OCI-M2 (cell line): ENCODE measurements around the gene NR3C1.

ENCODE experiments used
- DNase-seq: peaks from one replicate; lab custom pipeline; 2025; ENCODE audit not compliant: unreplicated experiment; lab: John Stamatoyannopoulos, UW

Gene NR3C1

DNA sequence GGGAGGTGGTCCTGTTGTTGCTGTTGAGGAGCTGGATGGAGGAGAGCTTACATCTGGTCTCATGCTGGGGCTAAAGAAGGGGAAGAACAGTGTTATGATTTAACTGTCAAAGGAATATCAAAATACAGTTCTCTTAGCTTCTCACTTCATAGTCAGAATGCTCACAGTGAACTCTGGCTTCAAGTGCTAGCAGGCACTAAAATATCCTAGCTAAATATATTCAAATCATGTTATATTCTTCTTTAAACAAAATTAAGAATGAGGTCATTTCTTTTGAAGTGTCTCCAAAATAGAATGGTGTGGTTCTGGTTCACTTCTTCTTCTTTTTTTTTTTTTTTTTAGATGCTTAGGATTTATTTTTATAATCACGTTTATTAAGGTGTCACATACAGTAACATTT is 89.4 kb downstream of the NR3C1 start:
- no peak for DNase-seq

DNA sequence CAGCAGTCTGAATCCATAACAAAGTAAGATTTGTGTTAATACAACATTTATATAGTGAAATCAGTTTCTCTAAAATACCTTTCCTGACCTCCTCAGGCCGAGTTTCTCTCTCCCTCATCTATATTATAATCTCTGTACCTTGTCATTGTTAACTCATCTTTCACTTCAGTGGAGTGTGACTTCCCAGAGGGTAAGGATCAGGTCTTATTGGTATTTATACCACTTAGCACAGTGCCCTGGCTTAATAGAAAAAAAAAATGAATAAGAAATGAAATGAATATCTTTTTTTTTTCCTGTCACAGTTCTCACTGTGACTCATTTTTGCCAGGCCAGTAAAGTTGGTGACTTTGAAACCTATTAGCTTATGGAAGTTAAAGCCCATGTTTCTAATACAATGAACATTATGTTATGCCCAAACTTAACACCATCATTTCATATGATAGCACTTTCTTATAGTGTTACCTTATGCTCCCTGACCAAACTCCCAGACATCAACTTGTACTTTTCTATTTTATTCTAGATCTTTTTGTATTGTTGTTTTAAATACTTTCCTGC is 90.1 kb downstream of the NR3C1 start:
- no peak for DNase-seq

DNA sequence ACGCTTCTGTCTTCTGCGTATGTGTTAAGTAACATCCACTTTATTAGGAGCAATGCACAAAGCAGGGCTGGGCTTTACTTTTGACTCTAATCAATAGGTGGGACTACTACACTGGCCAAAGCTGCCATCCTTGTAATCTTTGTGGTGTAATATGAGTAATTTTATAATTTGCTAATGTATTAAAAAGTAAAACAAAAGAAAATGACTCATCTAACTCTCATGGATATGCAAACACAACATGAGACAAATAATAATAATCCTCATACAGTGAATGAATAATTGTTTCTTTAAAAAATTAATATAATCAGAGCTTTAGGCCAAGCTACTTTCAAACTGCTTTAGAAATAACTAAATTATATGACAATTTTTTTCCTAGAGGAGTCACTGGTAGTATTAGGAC is 90.7 kb downstream of the NR3C1 start:
- DNase-seq: no peak

DNA sequence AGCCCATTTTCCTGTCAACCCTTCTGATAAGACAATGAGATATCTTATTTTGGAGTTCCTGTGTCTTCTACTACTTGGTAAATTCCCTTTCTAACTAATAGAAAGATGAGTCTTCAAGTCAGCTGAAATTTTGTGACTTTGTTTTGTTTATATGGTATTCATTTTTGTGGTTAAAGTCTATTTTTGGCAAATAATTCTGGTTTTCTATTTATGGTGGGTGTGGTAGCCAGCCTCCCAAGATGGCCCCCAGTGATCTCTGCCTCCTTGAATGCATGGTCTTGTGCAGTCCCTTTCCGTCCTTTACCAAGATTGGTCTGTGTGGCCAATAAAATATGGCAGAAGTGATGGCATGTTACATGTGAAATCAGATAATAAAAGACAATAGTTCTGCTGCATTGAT is 91.5 kb downstream of the NR3C1 start:
- no peak for DNase-seq

DNA sequence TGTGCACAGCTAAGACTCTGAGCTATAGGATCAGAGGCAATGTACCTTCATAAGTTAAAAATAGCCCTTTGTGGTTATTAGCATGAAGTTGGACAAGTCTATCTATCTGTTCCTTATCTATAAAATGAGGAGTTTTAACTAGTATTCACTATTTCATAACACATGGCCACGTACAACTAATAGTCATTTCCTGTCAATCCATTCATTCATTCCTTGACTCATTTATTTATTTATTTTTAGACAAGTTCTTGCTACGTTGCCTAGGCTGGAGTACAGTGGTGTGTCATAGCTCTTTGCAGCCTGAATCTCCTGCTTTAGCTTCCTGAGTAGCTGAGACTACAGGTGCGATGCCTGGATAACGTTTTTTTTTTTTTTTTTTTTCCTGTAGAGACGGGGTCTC is 92.1 kb downstream of the NR3C1 start:
- DNase-seq: no peak

DNA sequence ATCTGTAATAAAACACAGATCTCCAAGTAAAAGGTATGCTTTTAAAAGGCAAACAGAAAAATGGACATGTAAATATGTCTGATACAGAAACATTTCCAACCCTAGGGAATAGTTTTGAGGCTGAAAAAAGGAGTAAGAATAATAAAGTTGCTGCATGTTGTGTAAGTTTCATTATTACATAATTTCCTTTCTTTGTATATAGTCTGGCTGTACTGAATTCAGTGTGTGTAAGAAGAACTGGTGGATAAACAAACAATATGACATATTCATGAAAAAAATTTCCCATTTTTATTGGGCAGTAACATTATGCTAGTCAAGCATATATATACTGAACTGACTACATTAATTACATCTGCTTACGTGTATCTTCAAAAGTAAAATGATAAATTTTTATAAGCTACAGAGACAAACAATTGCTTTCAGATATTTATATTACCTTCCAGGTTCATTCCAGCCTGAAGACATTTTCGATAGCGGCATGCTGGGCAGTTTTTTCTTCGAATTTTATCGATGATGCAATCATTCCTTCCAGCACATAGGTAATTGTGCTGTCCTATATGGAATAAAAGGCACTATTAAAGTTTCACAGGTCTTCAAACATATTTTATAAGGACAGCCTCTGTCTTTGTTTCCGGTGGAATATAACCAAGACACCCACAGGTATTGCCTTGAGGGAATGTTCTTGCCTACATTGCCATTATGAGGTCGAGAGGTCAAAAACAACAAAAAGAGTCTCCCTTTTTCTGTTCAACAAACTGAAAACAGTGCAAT is 93.6 kb downstream of the NR3C1 start:
- DNase-seq: no peak

DNA sequence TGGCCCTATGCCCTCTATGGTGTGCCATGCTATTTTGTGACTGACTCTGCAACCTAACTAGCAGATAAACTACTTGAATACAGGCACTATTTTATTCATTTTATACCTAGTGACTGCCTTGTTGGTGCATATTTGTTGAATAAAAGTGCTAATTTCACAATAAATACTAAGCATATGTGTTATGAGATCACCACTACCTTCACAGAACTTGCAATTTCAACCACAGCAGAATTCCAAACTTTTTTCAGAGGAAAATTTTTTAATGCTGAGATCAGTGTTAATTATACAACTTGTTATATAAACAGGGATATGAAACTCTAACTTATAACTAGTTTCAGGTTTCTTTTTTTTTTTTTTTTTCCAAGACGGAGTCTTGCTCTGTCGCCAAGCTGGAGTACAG is 94.8 kb downstream of the NR3C1 start:
- DNase-seq: no peak

DNA sequence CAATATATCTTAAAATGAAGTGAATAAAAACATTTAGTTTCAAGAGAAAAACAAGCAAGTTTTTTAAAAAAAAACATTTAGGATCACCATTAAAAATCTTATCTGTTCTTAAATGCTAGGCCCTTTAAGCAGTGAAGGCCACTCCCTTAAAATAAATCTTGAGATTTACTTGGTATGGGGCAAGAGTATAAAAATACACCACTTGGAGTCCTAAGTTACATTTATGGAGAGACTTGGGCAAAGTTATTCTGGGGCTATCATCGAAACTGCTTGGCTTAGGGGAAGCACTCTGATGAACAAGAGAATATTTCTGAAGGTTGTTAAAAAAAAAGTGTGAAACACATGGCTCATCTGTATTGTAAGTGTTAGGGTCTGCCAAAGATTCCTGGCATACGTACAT is 97.4 kb downstream of the NR3C1 start:
- no peak for DNase-seq

DNA sequence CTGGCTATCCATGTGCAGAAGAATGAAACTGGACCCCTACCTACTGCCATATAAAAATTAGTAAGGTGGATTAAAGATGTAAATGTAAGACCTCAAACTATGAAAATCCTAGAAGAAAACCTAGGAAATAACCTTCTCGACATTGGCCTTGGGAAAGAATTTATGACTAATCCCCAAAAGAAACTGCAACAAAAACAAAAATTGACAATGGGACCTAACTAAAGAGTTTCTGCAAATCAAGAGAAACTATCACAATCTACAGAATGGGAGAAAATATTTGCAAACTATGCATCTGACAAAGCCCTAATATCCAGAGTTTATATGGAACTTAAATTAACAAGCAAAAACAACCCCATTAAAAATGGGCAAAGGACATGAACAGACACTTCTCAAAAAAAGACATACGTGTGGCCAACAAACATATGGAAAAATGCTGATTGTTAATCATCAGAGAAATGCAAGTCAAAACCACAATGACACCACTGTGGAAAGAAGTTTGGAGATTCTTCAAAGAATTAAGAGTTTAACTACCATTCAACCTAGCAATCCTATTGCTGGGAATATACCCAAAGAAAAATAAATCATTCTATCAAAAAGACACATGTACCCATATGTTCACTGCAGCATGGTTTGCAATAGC is 98.5 kb downstream of the NR3C1 start:
- no peak for DNase-seq

DNA sequence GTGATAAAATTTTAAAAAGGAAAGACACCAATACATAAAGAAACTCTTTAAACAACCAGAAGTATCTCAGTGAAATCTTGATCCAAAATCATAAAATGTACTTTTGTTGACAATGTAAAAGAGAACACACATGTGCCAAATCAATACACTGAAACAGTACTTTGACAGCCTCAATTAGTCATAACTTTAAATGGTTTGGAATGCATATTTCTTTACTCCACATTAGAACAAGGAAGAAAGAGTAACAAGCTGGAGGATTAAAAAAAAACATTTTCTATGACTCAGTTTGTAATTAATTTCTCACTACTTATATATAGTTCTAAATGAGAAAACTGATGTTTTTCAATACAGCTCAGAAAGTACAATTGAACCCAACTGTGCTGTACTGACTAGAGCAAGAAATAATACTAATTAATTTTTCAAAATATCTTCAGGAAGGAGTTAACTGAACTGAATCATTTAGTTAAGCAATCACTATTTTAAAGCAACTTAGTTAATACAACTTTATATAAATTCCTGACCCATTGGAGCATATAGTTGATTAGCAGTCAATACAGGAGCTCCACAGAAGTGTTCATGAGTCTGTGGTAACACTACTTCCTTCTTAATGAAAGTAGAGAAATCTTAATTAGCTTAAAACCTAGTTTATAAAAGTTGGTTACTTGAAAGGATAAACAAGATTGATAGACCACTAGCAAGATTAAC is 101.0 kb downstream of the NR3C1 start:
- no peak for DNase-seq

DNA sequence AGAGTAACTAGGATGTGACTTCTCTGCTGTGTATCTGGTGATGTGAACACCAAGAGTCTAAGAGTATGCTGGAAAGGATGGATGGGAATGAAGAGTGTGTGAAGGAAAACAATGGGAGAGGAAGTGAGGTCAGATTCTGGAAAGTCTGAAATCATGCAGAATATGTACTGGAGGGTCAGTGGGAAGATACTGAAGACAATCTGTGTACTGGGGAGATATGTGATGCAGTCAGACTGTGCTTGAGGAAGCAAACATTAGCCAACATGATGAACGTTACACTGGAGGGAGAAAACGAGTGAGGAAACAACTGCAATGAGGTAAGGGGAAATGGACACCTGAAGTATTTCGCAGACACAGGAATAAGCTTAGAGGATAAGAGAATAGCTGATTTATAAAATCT is 105.7 kb downstream of the NR3C1 start:
- no peak for DNase-seq

DNA sequence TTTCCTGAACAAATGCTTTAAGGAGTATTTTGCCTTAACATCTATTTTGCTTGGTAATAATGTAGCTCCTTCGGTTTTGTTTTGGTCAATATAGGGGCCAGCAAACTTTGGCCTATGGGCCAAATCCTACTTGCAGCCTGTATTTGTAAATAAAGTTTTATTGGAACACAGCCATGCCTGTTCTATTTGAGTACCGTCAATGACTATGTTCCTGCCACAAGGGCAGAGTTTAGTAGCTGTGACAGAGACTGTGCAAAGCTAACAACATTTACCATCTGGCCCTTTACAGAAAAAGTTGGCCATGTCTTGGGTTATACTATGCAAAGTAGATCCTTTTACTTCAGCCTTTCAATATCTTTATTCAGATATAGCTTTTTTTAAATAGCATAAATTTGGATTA is 113.4 kb downstream of the NR3C1 start:
- no peak for DNase-seq

DNA sequence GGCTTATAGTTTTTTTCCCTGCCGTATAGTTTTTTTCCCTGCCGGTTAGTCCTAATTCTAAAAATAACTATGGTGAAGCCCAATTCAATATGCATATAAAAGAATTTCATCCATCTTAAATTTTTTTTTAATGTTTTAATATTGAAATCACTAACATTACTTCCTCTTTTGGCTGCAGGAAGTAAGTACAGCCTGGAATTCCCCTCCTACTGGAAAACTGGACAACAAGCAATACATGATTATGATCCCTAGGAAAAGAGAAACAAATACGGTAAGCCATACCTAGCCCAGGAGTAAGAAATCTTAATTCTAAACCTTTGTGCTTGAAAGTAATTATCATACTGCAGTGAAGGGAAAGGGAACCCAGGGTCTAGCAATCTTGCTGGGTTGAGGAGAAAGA is 119.0 kb downstream of the NR3C1 start:
- DNase-seq: no peak

DNA sequence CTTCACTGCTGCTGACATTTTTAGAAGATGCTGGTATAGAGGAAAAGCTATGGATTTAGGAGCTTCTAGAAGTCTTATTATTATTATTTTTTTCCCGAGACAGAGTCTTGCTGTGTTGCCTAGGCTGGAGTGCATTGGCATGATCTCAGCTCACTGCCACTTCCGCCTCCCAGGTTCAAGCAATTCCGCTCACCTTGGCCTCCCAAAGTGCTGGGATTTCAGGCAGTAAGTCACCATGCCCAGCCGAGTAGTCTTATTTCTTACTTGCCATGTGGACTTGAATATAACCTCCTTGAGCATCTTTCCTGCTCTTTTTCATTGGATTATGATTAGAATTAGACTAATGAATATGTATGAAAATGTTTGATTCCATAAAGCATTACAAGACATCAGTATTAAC is 119.5 kb downstream of the NR3C1 start:
- DNase-seq: no peak

DNA sequence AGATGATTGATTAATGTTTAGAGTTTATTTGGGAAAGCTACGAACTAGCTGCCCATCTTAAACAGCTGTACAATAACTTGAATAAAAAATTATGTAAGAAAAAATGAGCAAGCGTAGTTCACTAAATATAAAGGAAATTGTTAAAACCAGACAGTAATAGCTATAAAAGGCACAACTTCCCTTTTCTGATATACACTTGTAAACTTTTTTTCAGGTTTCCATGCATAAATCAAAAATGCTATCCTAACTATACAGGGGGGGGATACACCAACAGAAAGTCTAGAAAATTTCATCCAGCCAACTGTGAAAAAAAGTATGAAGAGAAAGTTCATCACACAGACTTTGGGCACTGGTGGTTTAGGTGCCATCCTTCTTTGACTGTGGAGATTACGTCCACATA is 122.3 kb downstream of the NR3C1 start:
- DNase-seq: no peak

DNA sequence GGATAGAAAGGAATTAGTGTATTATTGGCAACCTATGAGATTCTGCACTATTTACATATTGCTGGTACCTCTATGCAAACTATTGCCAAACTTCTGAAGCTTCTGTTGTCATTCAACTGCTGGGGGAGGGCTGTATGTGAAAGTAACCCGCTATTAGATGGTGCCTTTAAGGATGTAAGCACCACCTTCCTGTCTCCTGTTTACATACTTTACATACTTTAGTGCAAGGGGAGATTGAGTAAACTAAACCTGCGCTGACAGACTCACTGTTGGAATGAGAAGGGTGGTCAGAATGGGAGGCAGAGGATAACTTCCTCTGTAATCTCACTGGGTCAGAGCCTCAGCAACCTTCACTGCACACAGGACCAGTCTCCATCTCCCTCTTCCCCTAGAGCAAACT is 123.8 kb downstream of the NR3C1 start:
- no peak for DNase-seq

DNA sequence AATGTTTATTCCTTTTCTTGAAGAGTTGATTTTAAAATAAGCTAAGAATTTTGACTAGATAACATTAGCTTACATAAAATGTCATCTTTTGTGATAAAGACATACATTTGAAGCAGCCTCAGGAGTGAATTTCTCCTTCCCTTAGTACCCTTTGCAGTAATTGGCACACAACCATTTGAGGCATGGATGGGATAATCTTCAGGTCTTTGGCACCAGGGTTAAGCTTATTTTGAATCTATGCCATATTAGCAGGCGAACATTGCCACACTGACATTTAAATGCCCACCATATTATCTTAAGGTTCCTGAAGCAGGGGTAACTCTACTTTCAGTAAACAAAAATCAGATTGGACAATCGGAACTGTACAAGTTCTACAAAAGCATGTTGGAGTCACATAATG is 126.0 kb downstream of the NR3C1 start:
- no peak for DNase-seq

DNA sequence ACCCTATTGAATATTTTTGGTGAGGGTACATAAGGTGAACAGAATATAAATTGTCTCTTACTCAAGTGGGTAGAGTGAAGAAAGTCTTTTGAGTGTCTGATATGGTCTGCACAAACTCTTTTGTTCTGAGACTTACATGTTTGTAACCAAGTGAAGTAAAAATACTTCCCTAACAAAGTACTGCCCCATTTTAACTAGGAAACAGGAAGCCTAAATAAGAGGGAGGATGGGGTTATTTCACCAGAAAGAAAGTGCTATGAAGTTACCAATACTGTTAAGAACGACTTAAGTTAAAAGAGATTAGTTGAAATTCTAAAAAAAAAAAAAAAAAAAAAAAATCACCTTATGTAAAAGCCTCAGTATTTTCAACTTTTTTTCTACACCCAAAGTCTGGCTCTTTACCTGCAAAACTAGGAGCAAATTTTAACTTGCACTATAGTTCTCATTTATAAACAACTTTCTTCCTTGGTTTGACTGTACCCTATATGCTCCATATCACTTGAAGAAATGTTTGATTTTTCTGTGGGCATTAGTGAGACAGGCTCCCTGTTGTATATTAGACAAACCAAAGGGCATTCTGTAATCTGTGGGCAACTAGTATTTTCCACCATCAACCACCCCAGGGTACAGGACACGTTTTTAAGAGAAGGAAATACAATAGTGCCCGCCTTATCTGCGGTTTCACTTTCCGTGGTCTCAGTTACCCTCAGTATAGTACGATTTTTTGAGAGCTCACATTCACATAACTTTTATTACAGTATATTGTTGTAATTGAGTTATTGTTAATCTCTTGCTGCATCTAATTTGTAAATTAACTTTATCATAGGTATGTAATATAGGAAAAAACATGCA is 127.7 kb downstream of the NR3C1 start:
- DNase-seq: no peak

DNA sequence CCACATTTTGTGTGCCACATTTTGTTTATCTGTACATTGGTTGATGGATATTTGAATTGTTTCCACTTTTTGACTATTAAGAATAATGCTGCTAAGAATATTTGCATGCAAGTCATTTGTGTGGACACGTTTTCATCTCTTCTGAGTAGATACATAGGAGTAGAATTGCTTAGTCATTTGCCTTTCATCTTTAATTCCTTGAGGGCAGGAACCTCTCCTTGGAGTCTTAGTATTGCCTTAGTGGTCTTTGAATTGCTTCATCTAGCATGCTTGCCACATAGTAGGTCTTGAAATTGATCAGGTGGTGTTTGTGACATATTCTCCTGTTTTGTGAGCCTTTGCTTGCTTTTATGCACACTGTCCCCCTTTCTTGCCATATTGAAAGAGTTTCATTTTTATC is 128.5 kb downstream of the NR3C1 start:
- DNase-seq: no peak

DNA sequence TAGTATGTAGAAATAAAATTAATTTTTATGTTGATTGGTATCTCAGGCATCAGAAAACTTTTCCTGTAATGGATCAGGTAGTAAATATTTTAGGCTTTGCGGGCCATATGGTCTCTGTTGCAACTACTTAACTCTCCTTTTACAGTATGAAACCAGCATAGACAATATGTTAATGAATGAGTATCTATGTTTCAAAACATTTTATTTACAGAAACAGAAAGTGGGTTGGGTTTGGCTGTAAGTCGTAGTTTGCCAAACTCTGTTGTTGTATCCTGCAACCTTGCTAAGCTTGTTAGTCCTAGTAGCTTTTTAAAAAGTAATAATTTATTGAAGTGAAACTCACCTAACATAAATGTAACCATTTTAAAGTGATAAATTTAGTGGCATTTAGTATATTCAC is 132.1 kb downstream of the NR3C1 start:
- no peak for DNase-seq

DNA sequence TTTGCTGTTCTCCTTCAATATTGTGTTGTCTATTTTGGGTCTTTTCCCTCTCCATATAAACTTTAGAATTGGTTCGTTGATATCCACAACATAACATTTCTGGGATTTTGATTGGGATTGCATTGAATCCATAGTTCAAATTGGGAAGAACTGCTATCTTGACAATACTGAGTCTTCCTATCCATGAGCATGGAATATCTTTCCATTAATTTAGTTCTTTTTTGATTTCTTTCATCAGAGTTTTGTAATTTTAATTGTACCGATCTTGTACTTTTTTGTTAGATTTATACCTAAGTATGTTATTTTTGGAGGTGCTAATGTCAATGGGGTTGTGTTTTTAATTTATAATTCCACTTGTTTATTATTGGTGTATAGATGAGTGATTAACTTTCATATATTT is 135.1 kb downstream of the NR3C1 start:
- DNase-seq: no peak
